SJSA1 (cell line): Measurements from ENCODE around the gene REPIN1. TPM values are rescaled to one million over a fixed set of nuclear protein-coding genes. Genes with fewer than 3 reads are reported as not detected.

Source experiments
- DNase-seq, 2 experiments: peaks; one replicate each; pipeline ENCODE4 v3.0.0-alpha.2; 2015 to 2020; ENCODE audit warnings: low spot score in 2 of 2, low read depth in 1 of 2
- H3K27ac ChIP-seq: fragments of 250-450 bp; sonication (Bioruptor Pico); 2 replicates; pipeline ENCODE4 v1.5.1; 2020; ENCODE audit warnings: mild to moderate bottlenecking, moderate library complexity
- H3K27me3 ChIP-seq: fragments of 250-450 bp; sonication (Bioruptor Pico); replicated peaks from 2 replicates; pipeline ENCODE4 v1.5.1; 2020; ENCODE audit warnings: mild to moderate bottlenecking, moderate library complexity
- H3K36me3 ChIP-seq: fragments of 250-450 bp; sonication (Bioruptor Pico); 2 replicates; pipeline ENCODE4 v1.5.1; 2020; ENCODE audit warnings: mild to moderate bottlenecking
- H3K4me1 ChIP-seq: fragments of 250-450 bp; sonication (Bioruptor Pico); replicated peaks from 2 replicates; pipeline ENCODE4 v1.6.1; 2021; ENCODE audit warnings: mild to moderate bottlenecking
- H3K4me3 ChIP-seq: fragments of 250-450 bp; sonication (Bioruptor Pico); 2 replicates; pipeline ENCODE4 v1.5.1; 2020; ENCODE audit warnings: mild to moderate bottlenecking
- H3K9me3 ChIP-seq: fragments of 250-450 bp; sonication (Bioruptor Pico); replicated peaks from 2 replicates; pipeline ENCODE4 v1.5.1; 2020; ENCODE audit warnings: mild to moderate bottlenecking
- total RNA-seq: library from RNA; depleted of rRNA; stranded (reverse); fragments of >200 nt; shearing (Covaris generic); gene quantifications from 2 replicates; pipeline ENCODE4 v1.2.3, GENCODE V29; 2014

The REPIN1 gene
- total RNA-seq, 1 experiment from 2014 or later: 62.4 TPM

GRCh38 chr7:150330211-150330885 lies 38.3 kb upstream of the REPIN1 start:
- H3K4me3 ChIP-seq: no peak overlapping the region
- DNase-seq: no peak

GRCh38 chr7:150332852-150333635 lies 35.6 kb upstream of the REPIN1 start:
- Histone ChIP-seq H3K4me3 (no peak overlapping the region), H3K4me1 (no peaks in the 10 kb centered on the region), H3K9me3 (no peaks in the 10 kb centered on the region), H3K36me3 (no peaks in the 10 kb centered on the region), H3K27ac (no peak overlapping the region), H3K27me3 (no peaks in the 10 kb centered on the region)
- DNase-seq: no peak

More at GRCh38 chr7:150330211-150330885, 38.3 kb upstream of the REPIN1 start:
- no peaks in the 10 kb centered on the region for H3K4me1 ChIP-seq
- H3K9me3 ChIP-seq: no peaks in the 10 kb centered on the region
- H3K27me3 ChIP-seq: no peaks in the 10 kb centered on the region
- no peaks in the 10 kb centered on the region for H3K36me3 ChIP-seq
- H3K27ac ChIP-seq: no peak overlapping the region

GRCh38 chr7:150333659-150334058 lies 35.0 kb upstream of the REPIN1 start:
- H3K27me3 ChIP-seq: no peaks in the 10 kb centered on the region
- DNase-seq: no peak
- H3K36me3 ChIP-seq: no peaks in the 10 kb centered on the region
- H3K4me1 ChIP-seq: no peaks in the 10 kb centered on the region
- no peaks in the 10 kb centered on the region for H3K9me3 ChIP-seq
- H3K4me3 ChIP-seq: no peak overlapping the region
- H3K27ac ChIP-seq: no peak overlapping the region

- no peaks in the 10 kb centered on the region for H3K9me3 ChIP-seq
- H3K4me3 ChIP-seq: no peak overlapping the region
- DNase-seq: no peak
These were observed 34.5 kb upstream of the REPIN1 start for GRCh38 chr7:150334108-150334507.

GRCh38 chr7:150335108-150335773 lies 33.4 kb upstream of the REPIN1 start:
- H3K9me3 ChIP-seq: no peaks in the 10 kb centered on the region
- H3K36me3 ChIP-seq: no peaks in the 10 kb centered on the region
- H3K27ac ChIP-seq: no peak overlapping the region
- H3K4me3 ChIP-seq: no peak overlapping the region
- no peaks in the 10 kb centered on the region for H3K4me1 ChIP-seq
- DNase-seq: no peak
- no peaks in the 10 kb centered on the region for H3K27me3 ChIP-seq

More at GRCh38 chr7:150334108-150334507, 34.5 kb upstream of the REPIN1 start:
- Histone ChIP-seq H3K4me1 (no peaks in the 10 kb centered on the region), H3K27ac (no peak overlapping the region), H3K36me3 (no peaks in the 10 kb centered on the region), H3K27me3 (no peaks in the 10 kb centered on the region)

GRCh38 chr7:150335774-150336112 lies 32.9 kb upstream of the REPIN1 start:
- H3K4me3 ChIP-seq: no peak overlapping the region
- no peaks in the 10 kb centered on the region for H3K27me3 ChIP-seq
- H3K36me3 ChIP-seq: no peaks in the 10 kb centered on the region
- H3K4me1 ChIP-seq: no peaks in the 10 kb centered on the region
- no peak overlapping the region for H3K27ac ChIP-seq
- no peaks in the 10 kb centered on the region for H3K9me3 ChIP-seq
- no peak for DNase-seq

GRCh38 chr7:150336746-150337145 lies 31.9 kb upstream of the REPIN1 start:
- Histone ChIP-seq H3K36me3 (no peaks in the 10 kb centered on the region), H3K27me3 (no peaks in the 10 kb centered on the region), H3K9me3 (no peaks in the 10 kb centered on the region), H3K27ac (no peak overlapping the region), H3K4me3 (no peak overlapping the region), H3K4me1 (no peaks in the 10 kb centered on the region)
- no peak for DNase-seq

GRCh38 chr7:150337179-150337578 lies 31.4 kb upstream of the REPIN1 start:
- H3K4me1 ChIP-seq: no peaks in the 10 kb centered on the region
- no peak for DNase-seq
- H3K9me3 ChIP-seq: no peaks in the 10 kb centered on the region
- H3K4me3 ChIP-seq: no peak overlapping the region
- H3K27me3 ChIP-seq: no peaks in the 10 kb centered on the region
- no peaks in the 10 kb centered on the region for H3K36me3 ChIP-seq
- no peak overlapping the region for H3K27ac ChIP-seq

GRCh38 chr7:150337659-150338081 lies 31.0 kb upstream of the REPIN1 start:
- Histone ChIP-seq H3K27me3 (no peaks in the 10 kb centered on the region), H3K9me3 (no peaks in the 10 kb centered on the region; the same call in 1 of the 2 replicates), H3K4me1 (no peaks in the 10 kb centered on the region), H3K27ac (no peak overlapping the region), H3K4me3 (no peak overlapping the region), H3K36me3 (no peaks in the 10 kb centered on the region)
- DNase-seq: no peak

GRCh38 chr7:150338166-150338829 lies 30.3 kb upstream of the REPIN1 start:
- no peaks in the 10 kb centered on the region for H3K4me1 ChIP-seq
- no peak overlapping the region for H3K27ac ChIP-seq
- H3K4me3 ChIP-seq: no peak overlapping the region
- no peak for DNase-seq
- no peaks in the 10 kb centered on the region for H3K27me3 ChIP-seq
- H3K9me3 ChIP-seq: no peaks in the 10 kb centered on the region; the same call in 1 of the 2 replicates
- H3K36me3 ChIP-seq: no peaks in the 10 kb centered on the region

GRCh38 chr7:150339409-150339809 lies 29.2 kb upstream of the REPIN1 start:
- Histone ChIP-seq H3K27me3 (no peaks in the 10 kb centered on the region), H3K27ac (no peak overlapping the region), H3K4me1 (no peaks in the 10 kb centered on the region), H3K4me3 (no peak overlapping the region), H3K36me3 (no peaks in the 10 kb centered on the region), H3K9me3 (no peaks in the 10 kb centered on the region; the same call in 1 of the 2 replicates)
- DNase-seq: no peak

GRCh38 chr7:150340024-150340749 lies 28.4 kb upstream of the REPIN1 start:
- Histone ChIP-seq H3K4me3 (no peak overlapping the region), H3K36me3 (no peaks in the 10 kb centered on the region), H3K9me3 (no peaks in the 10 kb centered on the region; the same call in 1 of the 2 replicates), H3K27ac (no peak overlapping the region), H3K4me1 (no peaks in the 10 kb centered on the region), H3K27me3 (0 out of 2 replicates have a peak, but pooled peaks cover 5% of the 10 kb centered on the region)
- DNase-seq: no peak

- Histone ChIP-seq H3K4me1 (no peaks in the 10 kb centered on the region), H3K27ac (no peak overlapping the region), H3K27me3 (peaks cover 6% of the 10 kb centered on the region; the same call in 1 of the 2 replicates), H3K9me3 (no peaks in the 10 kb centered on the region; the same call in 1 of the 2 replicates), H3K36me3 (no peaks in the 10 kb centered on the region), H3K4me3 (no peak overlapping the region)
- DNase-seq: no peak
These were observed 27.8 kb upstream of the REPIN1 start for GRCh38 chr7:150340875-150341262.
